RKO (cell line): Measurements from ENCODE around the gene MEX3A.
"Not testable (repeated sequence)": the region's sequence is repeated elsewhere in the genome, so short reads cannot be mapped to it uniquely, and the experiment has no call there.

Source experiments
- DNase-seq: peaks from one replicate; pipeline ENCODE4 v3.0.0-alpha.2; 2016; ENCODE audit warnings: low spot score

Gene MEX3A, protein sequence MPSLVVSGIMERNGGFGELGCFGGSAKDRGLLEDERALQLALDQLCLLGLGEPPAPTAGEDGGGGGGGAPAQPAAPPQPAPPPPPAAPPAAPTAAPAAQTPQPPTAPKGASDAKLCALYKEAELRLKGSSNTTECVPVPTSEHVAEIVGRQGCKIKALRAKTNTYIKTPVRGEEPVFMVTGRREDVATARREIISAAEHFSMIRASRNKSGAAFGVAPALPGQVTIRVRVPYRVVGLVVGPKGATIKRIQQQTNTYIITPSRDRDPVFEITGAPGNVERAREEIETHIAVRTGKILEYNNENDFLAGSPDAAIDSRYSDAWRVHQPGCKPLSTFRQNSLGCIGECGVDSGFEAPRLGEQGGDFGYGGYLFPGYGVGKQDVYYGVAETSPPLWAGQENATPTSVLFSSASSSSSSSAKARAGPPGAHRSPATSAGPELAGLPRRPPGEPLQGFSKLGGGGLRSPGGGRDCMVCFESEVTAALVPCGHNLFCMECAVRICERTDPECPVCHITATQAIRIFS

DNA sequence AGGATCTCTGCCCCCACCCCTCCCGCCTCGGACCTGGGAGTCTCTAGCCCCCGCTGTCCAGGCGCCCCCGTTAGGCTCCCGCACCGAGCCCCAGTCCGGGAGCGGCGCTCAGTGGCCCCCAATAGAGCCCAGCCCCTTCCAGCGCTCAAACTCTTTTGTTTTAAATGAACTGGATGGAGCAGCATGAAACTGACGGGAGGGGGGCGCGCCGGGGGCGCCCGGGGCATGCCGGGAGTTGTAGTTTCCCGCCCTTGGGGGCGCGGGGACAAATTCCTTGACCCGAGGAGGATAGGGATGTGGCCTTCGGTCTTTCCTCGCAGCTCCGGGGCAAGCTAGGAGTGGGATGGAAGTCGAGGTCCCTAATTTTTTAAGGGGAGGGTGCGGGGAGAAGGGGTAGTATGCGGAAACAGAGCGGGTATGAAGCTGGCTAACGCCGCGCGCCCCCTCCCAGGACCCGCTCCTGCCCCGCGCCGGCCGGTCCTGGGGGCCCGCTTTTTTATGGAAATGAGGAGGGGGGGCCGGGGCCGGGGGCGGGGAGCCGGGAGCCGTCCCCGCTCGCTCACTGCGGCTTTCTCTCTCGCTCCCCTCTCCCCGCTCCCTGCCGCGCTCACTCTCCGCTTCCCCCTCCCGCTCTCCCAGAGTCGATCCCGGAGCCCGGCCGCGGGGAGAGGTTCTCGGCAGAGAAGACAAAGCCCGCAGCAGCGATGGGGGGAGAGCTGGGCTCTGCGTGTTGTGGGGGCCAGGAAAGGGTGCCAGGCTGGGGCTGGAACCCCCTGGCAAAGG lies at the start of gene MEX3A:
Gene MEX3A, minus strand, starts transcription at position 157 of the 783 bp plus-strand sequence. CDS start 467 bp downstream, outside the sequence.
- peak; percentile 86 for DNase-seq

DNA sequence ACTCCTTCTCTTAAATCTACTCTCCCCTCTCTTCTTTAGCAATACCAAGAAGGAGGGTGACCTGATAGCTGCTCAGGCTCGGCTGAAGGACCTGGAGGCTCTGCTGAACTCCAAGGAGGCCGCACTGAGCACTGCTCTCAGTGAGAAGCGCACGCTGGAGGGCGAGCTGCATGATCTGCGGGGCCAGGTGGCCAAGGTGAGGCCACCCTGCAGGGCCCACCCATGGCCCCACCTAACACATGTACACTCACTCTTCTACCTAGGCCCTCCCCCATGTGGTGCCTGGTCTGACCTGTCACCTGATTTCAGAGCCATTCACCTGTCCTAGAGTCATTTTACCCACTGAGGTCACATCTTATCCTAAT lies 48.3 kb upstream of the MEX3A start:
- no peak for DNase-seq

DNA sequence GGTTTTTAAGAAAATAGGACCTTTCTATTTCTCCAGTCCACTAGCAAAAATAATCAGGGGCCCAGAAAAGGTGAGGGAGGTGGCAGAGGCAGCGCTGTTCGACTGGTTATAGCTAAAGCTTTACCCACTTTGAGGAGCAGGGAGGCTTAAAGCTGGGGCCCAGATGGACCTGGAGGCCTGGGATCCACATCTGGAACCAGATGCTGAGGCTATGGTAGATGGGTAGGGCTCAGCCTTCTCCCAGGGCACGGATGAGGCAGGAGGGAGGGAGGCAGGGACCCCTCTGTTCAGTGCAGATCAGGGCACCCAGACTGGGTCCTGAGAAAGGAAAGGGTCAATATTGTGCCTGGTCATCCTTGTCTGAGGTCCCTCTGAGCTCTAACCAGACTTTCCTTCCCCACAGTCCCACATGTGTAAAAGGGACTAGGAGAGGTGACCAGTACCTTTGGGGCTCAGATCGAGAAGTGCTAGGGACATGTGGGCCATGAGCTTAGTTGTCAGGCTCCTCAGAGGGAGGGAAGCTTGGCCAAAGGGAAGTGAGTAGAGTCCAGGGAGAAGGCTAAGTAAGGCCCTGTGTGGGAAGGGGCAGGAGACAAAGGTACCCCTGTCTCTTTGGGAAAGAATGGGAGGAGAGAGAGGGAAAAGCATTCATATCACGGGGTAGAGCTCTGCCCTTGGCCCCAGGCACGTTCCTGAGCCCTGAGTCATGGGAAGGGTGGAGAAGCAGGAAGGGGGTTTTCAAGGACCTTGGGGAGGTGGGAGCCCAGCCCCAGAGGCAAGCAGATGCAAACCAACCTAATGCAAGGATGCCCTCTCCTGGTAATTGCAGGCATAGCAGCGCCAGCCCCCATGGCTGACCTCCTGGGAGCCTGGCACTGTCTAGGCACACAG lies 47.7 kb upstream of the MEX3A start:
- DNase-seq: peak; percentile 87

DNA sequence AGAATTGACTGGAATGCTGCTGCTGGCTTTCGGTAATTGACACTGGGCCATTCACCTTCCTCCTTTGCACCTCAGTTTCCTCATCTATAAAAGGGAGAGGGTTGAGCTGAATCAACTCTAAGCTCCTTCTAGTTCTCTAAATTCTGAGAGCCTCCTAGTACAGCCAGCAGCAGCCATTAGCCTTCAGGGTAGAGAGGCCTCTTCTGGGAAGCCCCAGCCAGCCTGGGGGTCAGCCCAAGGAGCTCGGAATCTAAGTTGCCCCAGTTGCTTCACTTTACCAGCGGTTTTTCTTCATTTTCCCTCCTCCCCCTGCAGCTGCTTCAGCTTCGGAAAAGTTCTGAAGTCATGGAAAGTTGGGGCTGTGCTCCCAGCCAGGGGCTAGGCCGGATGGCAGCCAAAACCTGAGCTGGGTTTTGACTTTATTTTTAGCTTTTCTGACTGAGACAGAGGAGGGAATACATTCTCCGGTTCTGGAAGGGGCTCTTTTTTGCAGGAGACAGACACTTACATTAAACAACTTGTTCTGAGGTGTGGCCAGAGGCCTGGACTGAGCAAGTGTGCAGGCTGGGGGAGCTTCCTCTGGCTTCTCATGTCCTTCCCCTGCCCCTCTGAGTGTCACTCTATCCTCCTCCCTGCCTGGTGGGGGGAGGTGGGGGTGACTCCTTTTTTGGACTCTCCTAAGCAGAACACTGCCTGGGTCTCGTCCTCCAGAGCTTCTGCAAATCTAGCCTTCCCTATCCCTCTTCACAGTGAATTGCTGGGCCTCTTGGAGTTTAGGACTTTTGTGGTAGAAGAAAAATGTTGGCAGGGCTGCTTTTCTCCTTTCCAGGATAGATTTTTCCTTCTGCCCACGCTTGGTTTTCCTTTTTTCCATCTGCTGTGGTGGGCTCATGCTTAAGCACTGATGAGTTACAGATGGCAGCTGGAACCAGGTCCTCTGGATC lies 46.7 kb upstream of the MEX3A start:
- DNase-seq: no peak

DNA sequence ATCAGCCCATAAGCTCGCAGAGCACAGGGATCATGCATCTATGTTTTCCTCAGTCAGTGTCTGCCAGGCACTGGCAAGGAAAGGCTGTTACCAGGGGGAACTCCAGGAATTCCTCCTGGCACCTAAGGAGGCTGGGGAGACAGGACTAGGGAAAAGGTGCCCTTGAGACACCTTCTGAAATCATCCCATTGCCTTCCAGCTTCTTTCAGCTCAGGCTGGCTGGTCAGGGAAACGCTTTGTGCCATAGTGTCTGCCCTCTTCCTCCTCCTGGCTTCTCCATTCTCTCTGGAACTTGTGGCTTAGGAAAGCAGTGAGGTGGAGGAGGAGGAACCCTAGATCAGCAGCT lies 46.0 kb upstream of the MEX3A start:
- no peak for DNase-seq

DNA sequence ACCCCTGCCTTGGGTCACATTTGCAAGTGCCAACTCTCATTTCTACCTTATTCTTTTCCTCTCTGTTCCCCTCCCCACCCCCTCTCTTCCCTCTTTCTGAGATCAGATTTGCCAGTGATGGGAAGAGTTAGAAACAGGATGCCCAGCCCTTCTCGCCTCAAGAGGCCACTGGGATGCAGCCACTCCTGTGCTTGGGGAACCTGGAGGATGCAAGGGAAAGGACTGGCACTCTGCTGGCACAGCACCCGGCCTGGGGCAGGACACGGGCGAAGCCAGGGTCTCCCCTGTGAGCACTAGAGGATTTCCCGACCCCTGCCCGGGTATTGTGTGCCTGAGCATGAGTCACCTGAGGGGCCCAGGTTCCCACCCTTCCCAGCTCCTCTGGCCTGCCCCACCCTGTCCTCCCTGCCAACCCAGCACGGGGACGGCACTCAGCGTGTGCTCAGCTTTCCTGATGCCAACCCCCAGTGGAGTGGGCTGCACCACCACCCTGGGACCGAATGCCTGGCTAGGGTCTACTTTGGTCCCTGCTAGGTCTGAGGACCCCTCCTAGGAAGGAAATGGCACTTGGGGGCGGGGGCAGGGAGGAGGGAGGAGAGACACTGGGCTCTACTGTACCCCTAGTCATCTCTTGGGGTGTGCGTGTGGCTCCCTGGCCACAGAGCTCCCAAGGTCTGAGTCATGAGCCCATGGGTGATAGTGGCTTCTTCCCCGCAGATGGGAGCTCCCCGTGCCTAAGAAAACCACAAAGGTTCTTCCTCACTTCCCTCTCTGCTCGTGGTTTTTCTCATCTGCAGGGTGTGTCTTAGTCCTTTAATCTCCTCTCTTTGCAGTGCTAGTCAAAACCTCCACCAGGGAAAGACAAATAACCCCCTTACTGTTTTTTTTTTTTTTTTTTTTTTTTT lies 44.6 kb upstream of the MEX3A start:
- no peak for DNase-seq

DNA sequence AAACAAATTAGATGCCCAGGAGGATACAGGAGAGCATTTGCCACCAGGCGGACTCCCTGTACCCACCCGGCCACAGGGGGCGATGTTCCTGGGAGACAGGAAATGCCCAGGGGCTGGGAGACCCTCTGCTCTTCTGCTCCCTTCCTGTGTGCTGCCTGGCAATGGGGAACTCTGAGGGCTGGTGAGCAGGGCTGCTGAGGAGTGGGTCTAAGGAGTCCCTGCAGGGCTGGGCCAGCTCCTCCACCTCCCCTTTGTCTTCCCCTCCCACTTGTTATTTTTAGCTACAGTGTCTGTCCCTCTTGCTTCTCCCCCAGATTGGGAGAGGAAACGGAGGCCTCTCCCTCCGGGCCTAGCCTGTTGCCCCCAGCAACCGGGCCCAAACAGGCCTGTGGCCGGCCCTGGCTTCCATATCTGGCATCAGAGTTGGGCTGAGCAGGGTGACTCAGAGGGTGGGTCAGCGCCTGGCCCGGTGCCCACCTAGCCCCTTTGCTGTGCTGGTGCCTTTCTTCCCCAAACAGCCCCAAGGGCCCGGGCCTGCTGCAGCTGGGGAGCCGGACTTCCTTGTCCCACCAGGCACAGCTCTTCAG lies 43.9 kb upstream of the MEX3A start:
- peak; percentile 46 for DNase-seq

DNA sequence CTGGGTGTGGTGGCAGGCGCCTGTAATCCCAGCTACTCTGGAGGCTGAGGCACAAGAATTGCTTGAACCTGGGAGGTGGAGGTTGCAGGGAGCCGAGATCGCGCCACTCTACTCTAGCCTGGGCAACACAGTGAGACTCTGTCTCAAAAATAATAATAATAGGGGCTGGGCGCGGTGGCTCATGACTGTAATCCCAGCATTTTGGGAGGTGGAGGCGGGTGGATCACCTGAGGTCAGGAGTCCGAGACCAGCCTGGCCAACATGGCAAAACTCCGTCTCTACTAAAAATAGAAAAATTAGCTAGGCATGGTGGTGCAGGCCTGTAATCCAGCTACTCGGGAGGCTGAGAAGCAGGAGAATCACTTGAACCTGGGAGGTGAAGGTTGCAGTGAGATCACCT lies 43.3 kb upstream of the MEX3A start:
- DNase-seq: not testable (repeated sequence)

DNA sequence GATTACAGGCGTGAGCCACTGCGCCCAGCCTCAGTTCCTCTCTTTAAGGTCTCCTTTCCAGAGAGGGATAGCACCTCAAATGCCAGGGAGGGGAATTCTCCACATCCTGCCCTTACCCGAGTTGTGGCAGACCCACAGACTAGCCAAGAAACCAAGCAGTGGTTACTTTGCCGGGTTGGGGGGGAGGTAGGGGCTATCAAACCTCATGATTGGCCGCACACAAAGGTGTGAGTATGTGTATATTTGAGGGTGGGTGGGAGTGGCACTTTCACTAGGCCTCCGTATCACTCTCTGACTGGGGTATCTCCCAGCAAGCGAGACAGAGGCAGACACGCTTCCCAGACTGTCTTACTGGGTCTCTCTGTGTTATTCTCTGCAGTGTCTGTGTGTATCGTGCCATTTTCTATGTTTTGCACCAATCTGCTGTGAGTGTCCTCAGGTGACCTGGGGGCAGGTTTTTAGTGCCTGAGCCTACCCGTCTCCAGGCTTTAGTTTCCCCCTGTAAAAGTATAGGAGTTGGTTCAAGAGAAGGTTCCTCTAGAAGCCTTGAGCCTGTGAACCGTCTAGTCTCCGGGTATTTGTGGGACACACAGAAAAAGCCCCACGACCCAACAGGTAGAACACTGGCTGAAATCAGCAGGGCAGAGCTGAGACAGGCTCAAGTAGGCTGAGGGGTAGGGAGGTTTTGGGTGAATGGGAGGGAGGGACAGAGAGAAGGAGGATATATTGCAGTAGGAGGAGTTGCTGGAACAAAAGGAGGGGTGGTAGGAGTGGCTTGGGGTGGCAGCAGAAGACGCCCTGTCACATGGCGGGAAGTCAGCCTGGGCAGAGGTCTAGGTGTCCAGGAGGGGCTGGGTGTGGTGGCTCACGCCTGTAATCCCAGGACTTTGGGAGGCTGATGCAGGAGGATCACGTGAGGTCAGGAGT lies 42.6 kb upstream of the MEX3A start:
- DNase-seq: no peak

DNA sequence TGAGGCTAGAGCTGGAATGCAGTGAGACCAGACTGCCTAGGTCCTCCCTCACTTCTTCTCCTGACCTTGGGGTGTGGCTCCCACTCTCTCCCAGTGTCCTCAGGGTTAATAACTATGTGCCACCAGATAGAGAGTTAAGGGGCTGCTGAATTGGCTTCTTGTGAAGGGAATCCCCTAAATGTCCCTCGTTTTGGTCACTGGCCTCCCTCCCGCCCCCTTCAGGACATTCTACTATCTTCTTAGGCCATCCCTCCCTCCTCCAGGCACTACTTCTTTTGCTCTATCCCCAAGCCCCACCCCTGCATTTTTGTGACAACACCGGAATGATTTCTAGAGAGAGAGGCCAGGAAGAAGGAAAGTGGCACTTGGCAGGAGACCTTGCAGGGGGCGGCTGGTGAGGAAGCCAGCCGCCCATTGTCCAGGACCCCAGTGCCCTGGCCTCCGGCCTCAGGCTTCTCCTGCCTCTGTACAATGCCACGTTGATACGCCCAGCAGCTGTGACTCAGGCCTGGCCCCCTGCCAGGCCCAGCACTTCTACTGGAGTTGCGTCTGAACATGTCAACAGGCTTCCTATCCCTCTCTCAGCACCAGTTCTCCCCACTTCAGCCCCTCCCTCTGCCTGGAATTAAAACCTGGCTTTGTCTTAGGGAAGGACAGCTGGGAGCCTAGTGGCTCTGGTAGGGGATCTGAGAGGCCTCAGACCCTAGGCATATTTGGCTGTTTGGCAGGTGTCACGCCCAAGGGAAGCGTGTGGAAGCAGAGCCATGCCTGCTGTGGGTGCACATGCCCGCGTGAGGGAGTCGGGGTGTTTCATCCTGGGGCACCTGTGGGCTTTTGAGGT lies 41.3 kb upstream of the MEX3A start:
- peak; percentile 89 for DNase-seq

DNA sequence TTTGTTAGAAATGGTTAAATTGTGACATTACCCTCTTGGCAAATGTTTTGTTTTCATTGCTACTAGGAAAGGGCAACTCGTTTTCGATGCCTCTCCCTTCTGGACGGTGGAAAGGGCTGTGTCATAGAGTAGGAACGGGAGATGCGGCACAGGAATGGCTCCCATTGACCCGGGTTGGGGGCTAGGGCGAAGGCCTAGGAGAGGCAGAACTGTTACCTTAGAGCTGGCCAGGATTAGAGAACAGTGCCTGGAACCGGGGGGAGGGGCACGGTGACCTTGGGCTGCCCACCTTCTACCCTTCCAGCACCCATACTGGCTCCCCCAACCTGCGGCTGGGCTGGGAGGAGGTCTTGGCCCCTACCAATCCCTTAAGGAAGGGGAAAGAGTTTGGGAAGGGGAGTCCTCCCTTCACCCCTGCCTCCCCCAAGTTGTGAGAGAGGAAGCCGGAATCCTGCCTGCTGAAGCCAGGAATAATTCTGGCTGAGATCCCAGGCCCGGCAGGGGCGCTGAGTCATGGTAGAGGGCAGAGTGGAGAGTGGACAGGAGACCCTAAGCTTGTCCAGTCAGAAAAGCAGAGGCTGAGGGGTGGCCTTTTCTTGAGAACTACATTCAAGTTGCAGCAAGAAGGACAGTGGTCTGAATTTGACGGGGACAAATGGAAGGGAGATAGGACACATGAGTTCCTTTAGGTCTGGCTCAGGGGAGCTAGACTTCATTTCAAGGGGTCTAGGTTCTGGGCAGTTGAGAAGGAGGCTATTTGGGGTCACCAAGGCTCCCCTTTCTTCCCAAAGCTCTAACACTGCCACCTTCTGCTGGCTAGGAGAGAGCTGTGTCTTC lies 40.5 kb upstream of the MEX3A start:
- DNase-seq: peak; percentile 68

DNA sequence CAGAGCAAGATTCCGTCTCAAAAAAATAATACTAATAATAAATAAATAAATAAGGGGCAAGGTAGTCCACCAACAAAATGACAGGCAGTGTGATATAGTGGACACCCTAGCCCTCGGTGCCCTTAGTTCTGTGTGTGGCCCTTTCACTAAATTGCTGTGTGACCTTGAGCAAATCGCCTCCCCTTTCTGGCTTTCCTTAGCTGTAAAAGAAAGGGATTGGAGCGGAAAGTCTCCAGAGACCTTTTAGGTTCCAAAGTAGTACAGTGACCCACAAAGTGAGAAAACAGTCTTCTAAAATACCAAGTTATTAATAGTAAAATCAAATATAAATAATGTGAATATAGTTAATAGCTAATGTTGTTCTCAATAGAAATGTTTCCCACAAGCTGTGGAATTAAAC lies 39.8 kb upstream of the MEX3A start:
- DNase-seq: no peak

DNA sequence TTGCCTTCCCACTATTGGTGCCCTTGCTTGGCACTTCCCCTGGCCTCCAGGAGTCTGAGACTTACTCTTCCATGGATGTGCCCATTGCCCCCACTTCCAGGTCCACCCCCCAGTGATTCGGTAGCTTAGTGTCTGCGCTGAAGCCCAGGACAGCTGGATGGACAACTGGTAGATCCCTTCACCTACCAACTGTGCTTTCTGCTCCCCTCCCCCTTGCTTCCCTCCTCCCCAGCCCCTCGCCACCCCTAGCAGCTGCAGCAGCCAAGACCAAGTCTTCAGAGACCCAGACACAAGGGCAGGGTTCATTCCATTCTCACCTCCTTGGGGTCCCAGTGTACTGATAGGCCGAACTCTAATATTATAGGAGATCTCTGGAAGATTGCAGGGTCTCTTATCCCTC lies 39.2 kb upstream of the MEX3A start:
- DNase-seq: no peak

DNA sequence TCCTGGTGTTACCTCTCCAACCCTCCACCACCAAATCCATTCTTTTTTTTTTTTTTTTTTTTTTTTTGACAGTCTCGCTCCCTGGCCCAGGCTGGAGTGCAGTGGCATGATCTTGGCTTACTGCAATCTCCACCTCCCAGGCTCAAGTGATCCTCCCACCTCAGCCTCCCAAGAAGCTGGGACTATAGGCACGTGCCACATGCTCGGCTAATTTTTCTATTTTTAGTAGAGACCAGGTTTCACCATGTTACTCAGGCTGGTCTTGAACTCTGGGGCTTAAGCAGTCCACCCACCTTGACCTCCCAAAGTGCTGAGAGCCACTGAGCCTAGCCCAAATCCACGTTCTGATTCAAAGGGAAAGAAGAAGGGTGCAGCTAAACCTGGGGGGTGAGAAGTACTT lies 38.7 kb upstream of the MEX3A start:
- not testable (repeated sequence) for DNase-seq

DNA sequence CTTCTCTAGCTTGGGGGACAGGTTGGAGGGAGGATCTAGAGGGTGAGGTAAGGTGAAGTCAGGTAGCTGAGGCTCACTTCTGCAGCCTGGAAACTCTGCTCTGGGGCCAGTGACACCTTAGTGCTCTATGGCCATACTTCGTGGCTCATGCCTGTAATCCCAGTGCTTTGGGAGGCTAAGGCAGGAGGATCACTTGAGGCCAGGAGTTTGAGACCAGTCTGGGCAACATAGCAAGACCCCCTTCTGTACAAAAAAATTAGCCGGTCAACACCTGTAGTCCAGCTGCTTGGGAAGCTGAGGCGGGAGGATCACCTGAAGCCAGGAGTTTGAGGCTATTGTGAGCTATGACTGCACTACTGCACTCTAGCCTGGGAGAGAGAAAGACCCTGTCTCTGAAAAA lies 38.1 kb upstream of the MEX3A start:
- DNase-seq: no peak

DNA sequence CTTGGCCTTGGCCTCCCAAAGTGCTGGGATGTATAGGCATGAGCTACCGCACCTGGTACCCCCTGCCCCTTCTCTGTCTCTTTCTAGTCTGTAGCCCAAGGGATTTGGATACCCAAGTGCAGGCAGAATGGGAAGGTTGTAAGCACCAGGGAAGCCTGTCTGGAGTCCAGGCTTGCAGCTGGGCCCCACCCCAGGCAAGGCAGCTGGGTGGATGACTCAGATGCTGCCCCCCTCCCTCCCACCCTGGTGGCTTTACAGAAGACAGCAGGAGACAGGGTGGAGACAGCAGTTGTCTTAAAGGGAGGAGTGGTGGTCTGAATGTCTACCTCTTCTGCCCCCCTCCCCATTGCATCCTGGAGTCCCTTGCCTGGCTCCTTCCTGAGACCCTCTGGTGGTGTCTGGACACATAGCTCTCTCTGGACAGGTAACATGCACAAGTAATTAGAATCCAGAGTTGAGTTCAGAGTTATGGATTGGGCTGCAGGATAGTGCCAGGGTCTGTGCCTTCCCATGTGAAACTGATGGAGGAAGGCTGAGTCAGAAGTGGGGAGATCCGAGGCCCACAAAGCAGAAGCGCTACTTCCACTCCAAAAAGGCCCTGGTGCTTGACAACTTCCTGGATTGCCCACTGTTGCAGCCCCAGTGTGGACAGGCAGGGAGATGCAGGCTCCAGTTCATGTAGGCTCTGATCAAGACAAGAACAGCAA lies 37.4 kb upstream of the MEX3A start:
- peak; percentile 26 for DNase-seq
